ENCODE data around the gene TMCO4. TPM values are rescaled to one million over a fixed set of nuclear protein-coding genes. Genes with fewer than 3 reads are reported as not detected.

The TMCO4 gene
- total RNA-seq, 2 experiments from 2014 or later, result 1.2 to 8.1 TPM

GRCh38 chr1:19668888-19669287, 130.8 kb downstream of the TMCO4 start:
- no peak overlapping the region for H3K4me2 ChIP-seq (ENCODE audit: low read length)
- H3K27ac ChIP-seq (ENCODE audit: low read depth, low read length, poor library complexity, severe bottlenecking), result no peak overlapping the region
- ChIA-PET CTCF (ENCODE audit: unreplicated experiment) (no interaction called here), POLR2A (interaction anchor here (0.8 kb wide), 1 partner anchor 40 kb away, joined by 3 read pairs; no protein-coding TSS in a partner anchor)
- H3K4me3 ChIP-seq (ENCODE audit: low read depth, low read length, poor library complexity, severe bottlenecking), result no peak overlapping the region
- no peaks in the 10 kb centered on the region for H3K9me3 ChIP-seq (ENCODE audit: low read length)
- TF ChIP-seq EZH2phosphoT487 (IDR thresholded peaks at IDR 0.05; ENCODE audit: borderline replicate concordance, low read depth, low read length) (no peak), CTCF (conservative IDR thresholded peaks at IDR 0.05; ENCODE audit: low read length) (no peak)
- no peaks in the 10 kb centered on the region for H3K36me3 ChIP-seq (ENCODE audit: insufficient read depth, low read length)
- H3K4me1 ChIP-seq (ENCODE audit: insufficient read depth, low read length, poor library complexity, severe bottlenecking), result no peaks in the 10 kb centered on the region
- BruUV-seq (replicated peaks), result no TSS peak
- H3K9me2 ChIP-seq (ENCODE audit: insufficient read depth, low read length), result no peaks in the 10 kb centered on the region
- intact Hi-C loops (cut with micrococcal nuclease; ENCODE audit: unreplicated experiment), result no loop called here
- no peak for DNase-seq (ENCODE audit: low spot score)
- H3K79me2 ChIP-seq (ENCODE audit: insufficient read depth, low read depth, low read length), result no peaks in the 10 kb centered on the region
- no peaks in the 10 kb centered on the region for H4K20me1 ChIP-seq (ENCODE audit: insufficient read depth, low read length)
- H2AFZ ChIP-seq (ENCODE audit: low read length), result no peak overlapping the region

DNA sequence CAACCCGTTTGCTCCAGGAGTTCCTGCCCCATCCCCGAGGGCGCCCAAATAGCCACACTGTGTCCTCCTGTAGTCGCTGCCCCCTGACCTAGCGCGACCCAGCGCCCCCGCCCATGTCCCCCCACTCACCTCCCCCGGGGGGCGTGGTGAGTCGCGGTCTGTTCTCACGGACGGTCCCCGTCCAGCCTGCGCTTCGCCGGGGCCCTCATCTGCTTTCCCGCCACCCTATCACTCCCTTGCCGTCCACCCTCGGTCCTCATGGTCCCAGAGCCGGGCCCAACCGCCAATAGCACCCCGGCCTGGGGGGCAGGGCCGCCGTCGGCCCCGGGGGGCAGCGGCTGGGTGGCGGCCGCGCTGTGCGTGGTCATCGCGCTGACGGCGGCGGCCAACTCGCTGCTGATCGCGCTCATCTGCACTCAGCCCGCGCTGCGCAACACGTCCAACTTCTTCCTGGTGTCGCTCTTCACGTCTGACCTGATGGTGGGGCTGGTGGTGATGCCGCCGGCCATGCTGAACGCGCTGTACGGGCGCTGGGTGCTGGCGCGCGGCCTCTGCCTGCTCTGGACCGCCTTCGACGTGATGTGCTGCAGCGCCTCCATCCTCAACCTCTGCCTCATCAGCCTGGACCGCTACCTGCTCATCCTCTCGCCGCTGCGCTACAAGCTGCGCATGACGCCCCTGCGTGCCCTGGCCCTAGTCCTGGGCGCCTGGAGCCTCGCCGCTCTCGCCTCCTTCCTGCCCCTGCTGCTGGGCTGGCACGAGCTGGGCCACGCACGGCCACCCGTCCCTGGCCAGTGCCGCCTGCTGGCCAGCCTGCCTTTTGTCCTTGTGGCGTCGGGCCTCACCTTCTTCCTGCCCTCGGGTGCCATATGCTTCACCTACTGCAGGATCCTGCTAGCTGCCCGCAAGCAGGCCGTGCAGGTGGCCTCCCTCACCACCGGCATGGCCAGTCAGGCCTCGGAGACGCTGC, 133.9 kb downstream of the TMCO4 start:
- no peaks in the 10 kb centered on the region for H3K4me1 ChIP-seq (ENCODE audit: insufficient read depth, low read length, poor library complexity, severe bottlenecking)
- TF ChIP-seq EZH2phosphoT487 (IDR thresholded peaks at IDR 0.05; ENCODE audit: borderline replicate concordance, low read depth, low read length), result no peak
- TF ChIP-seq CTCF (conservative IDR thresholded peaks at IDR 0.05; ENCODE audit: low read length), result no peak
- DNase-seq (ENCODE audit: low spot score), result no peak
- H3K4me3 ChIP-seq (ENCODE audit: low read depth, low read length, poor library complexity, severe bottlenecking), result no peak overlapping the region
- no peak overlapping the region for H3K4me2 ChIP-seq (ENCODE audit: low read length)
- H3K27ac ChIP-seq (ENCODE audit: low read depth, low read length, poor library complexity, severe bottlenecking), result no peak overlapping the region
- H3K9me3 ChIP-seq (ENCODE audit: low read length), result no peaks in the 10 kb centered on the region
- no TSS peak for BruUV-seq (replicated peaks)
- ChIA-PET POLR2A (no interaction called here), CTCF (ENCODE audit: unreplicated experiment) (no interaction called here)
- H3K9me2 ChIP-seq (ENCODE audit: insufficient read depth, low read length), result no peaks in the 10 kb centered on the region
- intact Hi-C loops (cut with micrococcal nuclease; ENCODE audit: unreplicated experiment), result no loop called here
- no peak overlapping the region for H2AFZ ChIP-seq (ENCODE audit: low read length)
- H4K20me1 ChIP-seq (ENCODE audit: insufficient read depth, low read length), result no peaks in the 10 kb centered on the region
- no peaks in the 10 kb centered on the region for H3K79me2 ChIP-seq (ENCODE audit: insufficient read depth, low read depth, low read length)
- H3K36me3 ChIP-seq (ENCODE audit: insufficient read depth, low read length), result no peaks in the 10 kb centered on the region

- no peaks in the 10 kb centered on the region for H4K20me1 ChIP-seq (ENCODE audit: insufficient read depth, low read length)
- no peak overlapping the region for H2AFZ ChIP-seq (ENCODE audit: low read length)
- intact Hi-C loops (cut with micrococcal nuclease; ENCODE audit: unreplicated experiment), result no loop called here
- no peaks in the 10 kb centered on the region for H3K9me3 ChIP-seq (ENCODE audit: low read length)
- no peak overlapping the region for H3K4me2 ChIP-seq (ENCODE audit: low read length)
- H3K4me1 ChIP-seq (ENCODE audit: insufficient read depth, low read length, poor library complexity, severe bottlenecking), result no peaks in the 10 kb centered on the region
- no TSS peak for BruUV-seq (replicated peaks)
- CTCF ChIA-PET (ENCODE audit: unreplicated experiment), result no interaction called here
- no peak overlapping the region for H3K27ac ChIP-seq (ENCODE audit: low read depth, low read length, poor library complexity, severe bottlenecking)
- no peaks in the 10 kb centered on the region for H3K36me3 ChIP-seq (ENCODE audit: insufficient read depth, low read length)
- H3K4me3 ChIP-seq (ENCODE audit: low read depth, low read length, poor library complexity, severe bottlenecking), result no peak overlapping the region
- TF ChIP-seq EZH2phosphoT487 (IDR thresholded peaks at IDR 0.05; ENCODE audit: borderline replicate concordance, low read depth, low read length), result no peak
- TF ChIP-seq CTCF (conservative IDR thresholded peaks at IDR 0.05; ENCODE audit: low read length), result no peak
- H3K9me2 ChIP-seq (ENCODE audit: insufficient read depth, low read length), result no peaks in the 10 kb centered on the region
- H3K79me2 ChIP-seq (ENCODE audit: insufficient read depth, low read depth, low read length), result no peaks in the 10 kb centered on the region
- no peak for DNase-seq (ENCODE audit: low spot score)
- POLR2A ChIA-PET, result no interaction called here
Observed at GRCh38 chr1:19665186-19665495, 134.6 kb downstream of the TMCO4 start.
